Parathyroid adenoma (tissue), 2 donors: ENCODE results near the gene CRB3.

Experiments used
- H2AFZ ChIP-seq: fragments of 300-600 bp; sonication (generic); one replicate; pipeline ENCODE4 v1.7.0; 2017; ENCODE audit warnings: antibody characterized with exemption, mild to moderate bottlenecking
- H3K27ac ChIP-seq: fragments of 300-600 bp; sonication (generic); one replicate; pipeline ENCODE4 v1.7.0; 2017
- H3K27me3 ChIP-seq: fragments of 300-600 bp; sonication (generic); one replicate; pipeline ENCODE4 v1.7.0; 2017; ENCODE audit warnings: low read length; ENCODE audit not compliant: control insufficient read depth, insufficient read depth
- H3K36me3 ChIP-seq: fragments of 300-600 bp; sonication (generic); one replicate; pipeline ENCODE4 v1.7.0; 2017; ENCODE audit warnings: low read length; ENCODE audit not compliant: control insufficient read depth, insufficient read depth
- H3K4me1 ChIP-seq: fragments of 300-600 bp; sonication (generic); one replicate; pipeline ENCODE4 v1.7.0; 2017; ENCODE audit warnings: control low read depth
- H3K4me2 ChIP-seq: fragments of 300-600 bp; sonication (generic); one replicate; pipeline ENCODE4 v1.7.0; 2017; ENCODE audit warnings: low read length
- H3K4me3 ChIP-seq: fragments of 300-600 bp; sonication (generic); one replicate; pipeline ENCODE4 v1.7.0; 2017; ENCODE audit warnings: low read depth, low read length
- H3K79me2 ChIP-seq: fragments of 300-600 bp; sonication (generic); one replicate; pipeline ENCODE4 v1.7.0; 2017; ENCODE audit warnings: control low read depth
- H3K9ac ChIP-seq: fragments of 300-600 bp; sonication (generic); one replicate; pipeline ENCODE4 v1.7.0; 2017; ENCODE audit warnings: mild to moderate bottlenecking
- H3K9me3 ChIP-seq: fragments of 300-600 bp; sonication (generic); one replicate; pipeline ENCODE4 v1.7.0; 2017; ENCODE audit warnings: low read length; ENCODE audit not compliant: control insufficient read depth
- TF ChIP-seq, protein P1 (sequence below): fragments of 300-600 bp; sonication (generic); IDR thresholded peaks from one replicate; pipeline ENCODE4 v1.7.0; 2017; ENCODE audit warnings: antibody characterized with exemption, mild to moderate bottlenecking
- donor health status: primary hyperparathyroidism.

Gene CRB3

DNA sequence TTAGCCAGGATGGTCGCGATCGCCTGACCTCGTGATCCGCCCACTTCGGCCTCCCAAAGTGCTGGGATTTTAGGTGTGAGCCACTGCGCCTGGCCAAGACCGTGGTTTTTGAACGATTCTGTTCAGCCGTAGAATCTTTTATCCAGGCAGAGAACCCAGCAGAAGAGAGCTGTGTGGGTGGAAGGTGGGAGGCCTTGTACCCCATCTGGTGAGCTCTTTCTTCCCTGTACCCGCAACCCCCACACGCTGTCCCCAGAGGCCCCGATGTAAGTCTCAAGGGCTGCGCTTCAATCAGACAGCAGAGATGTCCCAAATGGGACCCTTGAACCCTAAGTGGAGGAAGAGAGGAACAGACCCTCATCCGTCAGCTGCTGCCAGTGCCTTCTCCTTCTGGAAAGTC, 8.1 kb upstream of the CRB3 start:
- TF ChIP-seq, protein P1, sequence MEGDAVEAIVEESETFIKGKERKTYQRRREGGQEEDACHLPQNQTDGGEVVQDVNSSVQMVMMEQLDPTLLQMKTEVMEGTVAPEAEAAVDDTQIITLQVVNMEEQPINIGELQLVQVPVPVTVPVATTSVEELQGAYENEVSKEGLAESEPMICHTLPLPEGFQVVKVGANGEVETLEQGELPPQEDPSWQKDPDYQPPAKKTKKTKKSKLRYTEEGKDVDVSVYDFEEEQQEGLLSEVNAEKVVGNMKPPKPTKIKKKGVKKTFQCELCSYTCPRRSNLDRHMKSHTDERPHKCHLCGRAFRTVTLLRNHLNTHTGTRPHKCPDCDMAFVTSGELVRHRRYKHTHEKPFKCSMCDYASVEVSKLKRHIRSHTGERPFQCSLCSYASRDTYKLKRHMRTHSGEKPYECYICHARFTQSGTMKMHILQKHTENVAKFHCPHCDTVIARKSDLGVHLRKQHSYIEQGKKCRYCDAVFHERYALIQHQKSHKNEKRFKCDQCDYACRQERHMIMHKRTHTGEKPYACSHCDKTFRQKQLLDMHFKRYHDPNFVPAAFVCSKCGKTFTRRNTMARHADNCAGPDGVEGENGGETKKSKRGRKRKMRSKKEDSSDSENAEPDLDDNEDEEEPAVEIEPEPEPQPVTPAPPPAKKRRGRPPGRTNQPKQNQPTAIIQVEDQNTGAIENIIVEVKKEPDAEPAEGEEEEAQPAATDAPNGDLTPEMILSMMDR = no peak
- Histone ChIP-seq H3K79me2 (no peaks in the 10 kb centered on the region), H3K27ac (no peak overlapping the region), H3K4me2 (no peak overlapping the region), H2AFZ (no peak overlapping the region), H3K9me3 (no peaks in the 10 kb centered on the region), H3K9ac (no peak overlapping the region), H3K27me3 (no peaks in the 10 kb centered on the region), H3K4me1 (peaks cover 8% of the 10 kb centered on the region), H3K36me3 (no peaks in the 10 kb centered on the region), H3K4me3 (no peak overlapping the region)

DNA sequence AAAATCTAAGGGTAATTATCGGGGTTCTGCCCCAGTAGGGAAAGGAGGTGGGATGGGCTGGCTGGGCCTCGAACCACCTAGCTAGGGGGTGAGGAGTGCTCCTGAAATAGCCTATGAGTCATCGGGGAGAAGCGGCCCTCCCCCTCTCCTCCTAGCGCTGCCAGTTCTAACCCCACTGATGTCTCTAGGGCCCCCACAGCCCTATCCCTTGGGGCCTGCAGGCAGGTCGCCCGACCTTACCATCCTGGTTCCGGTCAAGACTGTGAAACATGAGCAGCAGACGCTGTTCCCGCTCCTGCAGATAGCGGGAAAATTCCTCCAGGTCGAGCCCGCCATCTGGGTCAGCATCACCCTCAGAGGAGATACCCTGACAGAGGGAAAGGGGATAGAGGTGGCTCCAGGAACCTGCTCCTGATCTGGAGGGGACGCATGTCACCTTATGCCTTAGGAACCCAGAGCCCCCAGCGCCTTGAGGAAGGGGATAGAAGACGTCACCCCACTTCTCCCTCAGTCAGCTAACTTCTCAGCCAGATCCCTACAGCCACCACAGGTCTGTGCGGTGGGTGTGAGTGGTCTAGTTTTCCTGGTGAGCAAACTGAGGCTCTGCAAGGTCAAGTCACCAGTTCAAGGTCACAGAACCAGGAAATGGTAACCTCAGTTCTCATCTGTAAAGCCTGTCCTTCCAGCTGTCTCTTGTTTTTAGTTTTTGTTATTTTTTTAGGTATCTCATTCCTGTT, 5.9 kb upstream of the CRB3 start:
- Histone ChIP-seq H3K4me1 (peaks cover 8% of the 10 kb centered on the region), H3K4me3 (peak overlapping the region; percentile 72)
- TF ChIP-seq, protein P1 = no peak

DNA sequence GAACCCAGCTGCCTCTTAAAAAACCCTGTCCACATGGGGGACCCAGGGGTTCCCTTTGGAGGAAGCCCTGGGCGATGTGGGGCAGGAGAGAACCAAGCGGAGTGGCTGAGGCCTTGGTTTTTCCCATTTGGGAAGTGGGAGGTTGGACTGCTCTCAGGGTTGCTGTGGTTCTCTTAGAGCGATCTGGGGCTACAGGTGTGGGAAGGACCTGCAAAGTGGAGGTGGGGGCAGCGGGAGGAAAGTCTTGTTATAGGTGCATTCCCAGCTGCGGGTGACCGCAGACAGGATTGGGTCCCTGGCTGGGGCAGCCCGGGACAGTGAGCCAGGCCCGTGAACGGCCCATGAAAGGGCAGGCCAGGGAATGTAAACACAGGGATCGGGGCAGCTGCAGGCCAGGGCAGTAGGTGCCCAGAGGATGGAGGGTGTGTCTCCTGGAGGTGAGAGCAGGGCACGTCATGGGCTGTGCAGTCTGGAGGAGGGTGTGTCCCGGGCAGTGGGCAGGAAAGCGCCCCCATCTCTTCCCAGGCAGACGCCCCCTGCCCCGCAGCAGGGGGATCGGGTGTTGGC, 5.3 kb upstream of the CRB3 start:
- Histone ChIP-seq H3K9ac (no peak overlapping the region), H3K27me3 (no peaks in the 10 kb centered on the region), H2AFZ (peak overlapping the region; percentile 89), H3K27ac (peak overlapping the region; percentile 11), H3K4me1 (peaks cover 8% of the 10 kb centered on the region), H3K4me2 (peak overlapping the region; percentile 93), H3K36me3 (no peaks in the 10 kb centered on the region), H3K9me3 (no peaks in the 10 kb centered on the region), H3K79me2 (no peaks in the 10 kb centered on the region), H3K4me3 (peak overlapping the region; percentile 72)
- TF ChIP-seq, protein P1 = no peak

More for the DNA sequence above, 5.9 kb upstream of the CRB3 start:
- Histone ChIP-seq H3K9ac (no peak overlapping the region), H3K4me2 (peak overlapping the region; percentile 93), H3K9me3 (no peaks in the 10 kb centered on the region), H3K79me2 (no peaks in the 10 kb centered on the region), H3K27ac (peak overlapping the region; percentile 11), H3K27me3 (no peaks in the 10 kb centered on the region), H2AFZ (no peak overlapping the region), H3K36me3 (no peaks in the 10 kb centered on the region)

DNA sequence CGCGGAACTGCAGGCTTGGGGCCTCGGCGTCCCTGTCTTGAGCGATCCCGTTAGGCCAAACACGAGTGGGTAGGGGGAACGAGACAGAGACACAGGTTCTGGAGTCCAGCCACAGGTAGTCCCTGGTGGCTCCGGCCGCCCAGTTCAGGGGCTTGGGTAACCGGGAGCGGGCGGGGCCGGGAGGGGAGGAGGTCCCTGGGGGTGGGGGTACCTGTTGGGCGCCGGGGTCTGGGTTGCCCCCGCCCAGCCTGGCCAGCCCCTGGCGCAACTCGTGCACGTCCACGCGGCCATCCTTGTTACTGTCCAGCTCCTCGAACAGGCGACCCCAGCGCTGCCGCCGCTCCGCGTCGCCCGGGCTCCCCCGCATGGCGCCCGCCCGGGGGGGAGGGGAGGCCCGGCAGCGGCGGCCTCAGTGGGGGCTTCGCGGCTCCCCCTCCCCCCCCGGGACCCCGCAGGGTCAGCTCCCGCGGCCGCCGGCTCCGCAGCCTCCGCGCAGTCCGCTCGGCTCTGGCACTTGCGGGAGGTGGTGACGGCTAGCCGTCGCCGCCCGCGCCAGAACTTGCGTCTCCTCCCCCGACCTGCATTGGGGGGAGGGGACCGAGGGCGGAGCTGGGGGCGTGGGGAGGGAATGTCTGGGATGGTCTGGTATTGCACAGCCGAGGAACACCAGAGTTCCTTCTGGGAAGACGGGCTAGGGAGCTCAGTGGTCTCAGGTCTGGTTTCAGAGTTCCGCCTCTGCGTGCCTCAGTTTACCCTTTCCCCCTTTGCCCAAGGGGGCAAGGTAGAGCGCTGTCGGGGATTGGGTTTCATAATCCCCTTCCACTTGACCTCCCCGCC, 4.6 kb upstream of the CRB3 start, which contains the start of gene SLC25A23:
Gene SLC25A23, minus strand, starts transcription at position 531 of the 837 bp plus-strand sequence. Its CDS starts 164 bp downstream, at position 367.
- H3K27me3 ChIP-seq = no peaks in the 10 kb centered on the region
- H3K9me3 ChIP-seq = no peaks in the 10 kb centered on the region
- no peaks in the 10 kb centered on the region for H3K79me2 ChIP-seq
- peak within 1 kb of the TSS; percentile 69 for H3K27ac ChIP-seq
- TF ChIP-seq, protein P1 = no peak
- no peaks in the 10 kb centered on the region for H3K36me3 ChIP-seq
- no peak within 1 kb of the TSS for H3K9ac ChIP-seq
- peak within 1 kb of the TSS; percentile 93 for H3K4me2 ChIP-seq
- H3K4me3 ChIP-seq = peak within 1 kb of the TSS; percentile 72
- peak within 1 kb of the TSS; percentile 89 for H2AFZ ChIP-seq
- H3K4me1 ChIP-seq = peaks cover 10% of the 10 kb centered on the region
